ENCODE results near the gene DNASE1L1.

GRCh38 chrX:154428176-154429171, 19.4 kb upstream of the DNASE1L1 start, which contains the start of gene ATP6AP1:
- TF ChIP-seq CTCF (IDR thresholded peaks at IDR 0.05) (no peak), POLR2A (IDR thresholded peaks at IDR 0.05) (peak in 1 of 2 donors; percentile 82)

All from thyroid gland (tissue), 4 donors.